AG09309 (cell line): ENCODE results near the gene RP9.
A peak's percentile ranks its signal among the peaks of the same experiment; 100 is the strongest.

Experiments
- DNase-seq: peaks from one replicate; pipeline ENCODE4 v3.0.0-alpha.2; 2010; ENCODE audit warnings: low read depth
- H3K4me3 ChIP-seq: 2 replicates; pipeline ENCODE4 v1.5.1; 2011; ENCODE audit warnings: mild to moderate bottlenecking, low read depth, low read length, moderate library complexity; ENCODE audit not compliant: control insufficient read depth
- CTCF ChIP-seq: IDR thresholded peaks from 2 replicates; pipeline ENCODE4 v1.5.1; 2011; ENCODE audit warnings: mild to moderate bottlenecking, low read depth, low read length, inconsistent platforms; ENCODE audit not compliant: insufficient read depth, control insufficient read depth; ENCODE audit errors: missing control alignments

Gene RP9

GRCh38 chr7:33070831-33071230, 38.4 kb downstream of the RP9 start:
- no peak for TF ChIP-seq CTCF
- DNase-seq = no peak
- H3K4me3 ChIP-seq = no peak overlapping the region

DNA sequence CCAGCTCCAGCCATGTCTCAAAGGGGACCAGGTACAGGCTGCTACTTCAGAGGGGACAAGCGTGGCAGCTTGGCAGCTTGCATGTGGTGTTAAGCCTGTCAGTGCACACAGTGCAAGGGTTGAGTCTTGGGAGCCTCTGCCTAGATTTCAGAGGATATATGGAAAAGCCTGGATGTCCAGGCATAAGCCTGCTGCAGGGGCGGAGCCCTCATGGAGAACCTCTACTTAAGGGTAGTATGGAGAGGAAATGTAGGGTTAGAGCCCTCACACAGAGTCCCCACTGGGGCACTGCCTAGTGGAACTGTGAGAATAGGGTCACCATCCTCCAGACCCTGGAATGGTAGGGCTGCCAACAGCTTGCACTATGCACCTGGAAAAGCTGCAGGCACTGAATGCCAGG, 38.9 kb downstream of the RP9 start:
- H3K4me3 ChIP-seq = no peak overlapping the region
- TF ChIP-seq CTCF = no peak
- DNase-seq = no peak

- TF ChIP-seq CTCF = no peak
- H3K4me3 ChIP-seq = no peak overlapping the region
- DNase-seq = no peak
These were observed 41.3 kb downstream of the RP9 start for GRCh38 chr7:33067921-33068320.

GRCh38 chr7:33066771-33067170, 42.4 kb downstream of the RP9 start:
- H3K4me3 ChIP-seq = no peak overlapping the region
- no peak for TF ChIP-seq CTCF
- no peak for DNase-seq

GRCh38 chr7:33065981-33066380, 43.2 kb downstream of the RP9 start:
- DNase-seq = no peak
- no peak overlapping the region for H3K4me3 ChIP-seq
- no peak for TF ChIP-seq CTCF

- H3K4me3 ChIP-seq = peak overlapping the region; percentile 63
- DNase-seq = peak; percentile 67
- TF ChIP-seq CTCF = no peak
These were observed 46.3 kb downstream of the RP9 start for GRCh38 chr7:33062782-33063443.

DNA sequence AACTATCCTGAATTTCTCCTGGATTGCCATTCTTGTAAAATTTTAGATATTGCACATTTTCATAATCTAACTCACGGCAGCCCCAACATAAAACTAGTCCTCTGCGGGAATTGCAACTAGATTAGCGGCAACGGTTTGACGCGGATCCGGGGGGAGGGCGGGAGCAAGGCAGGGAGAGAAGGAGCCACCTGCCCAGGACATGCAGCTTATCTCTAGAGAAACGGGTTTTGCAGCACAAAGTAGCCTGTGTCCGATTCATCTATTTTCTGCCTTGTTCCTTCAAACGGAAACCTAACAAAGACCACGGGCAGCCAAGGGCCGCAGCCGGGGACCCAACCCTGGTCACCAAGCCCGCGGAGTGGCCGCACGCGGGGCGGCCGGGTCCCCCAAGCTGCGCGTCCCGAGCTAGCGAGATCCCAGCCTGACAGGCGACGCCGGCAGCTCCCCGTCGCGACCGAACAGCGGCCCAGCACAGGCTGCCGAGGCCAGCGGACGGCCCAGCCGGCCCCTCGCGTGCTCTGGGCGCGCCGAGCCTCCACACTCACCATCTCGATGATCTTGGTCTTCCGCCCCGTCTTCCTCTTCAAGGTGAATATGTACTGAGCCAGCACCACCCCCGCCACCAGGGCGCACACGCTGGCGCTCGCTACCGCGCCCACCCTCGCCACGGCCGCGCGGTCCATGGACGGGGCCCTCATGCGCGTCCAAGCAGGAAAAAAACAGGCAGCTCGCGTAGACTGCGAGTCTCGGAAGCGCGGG, 47.0 kb downstream of the RP9 start, which contains the start of gene NT5C3A:
TSS of gene NT5C3A (minus strand) at position 754 of the 759 bp plus-strand sequence. CDS start at position 683, 71 bp downstream.
- no peak for TF ChIP-seq CTCF
- DNase-seq = no peak

More for the DNA sequence above, 47.0 kb downstream of the RP9 start, which contains the start of gene NT5C3A:
- H3K4me3 ChIP-seq = peak within 1 kb of the TSS; percentile 63
